Sigmoid colon (tissue), 4 donors: ENCODE results near the gene DPM1.

Experiments used
- CTCF ChIP-seq, 4 experiments: fragments of 450-650 bp in 3 of 4; fragments of 200-600 bp in 1 of 4; IDR thresholded peaks; one replicate each; pipeline ENCODE4 v1.5.1; 2016 to 2019; ENCODE audit warnings: antibody characterized with exemption in 4 of 4, mild to moderate bottlenecking in 3 of 4, moderate library complexity in 2 of 4
- EP300 ChIP-seq, 4 donors: sonication (generic); formaldehyde crosslinking; IDR thresholded peaks; one replicate each; pipeline ENCODE4 v1.6.1; 2017; ENCODE audit warnings: antibody characterized with exemption in 4 of 4

- TF ChIP-seq EP300 (IDR thresholded peaks at IDR 0.05) (no peak), CTCF (IDR thresholded peaks at IDR 0.05) (no peak)
These were observed 17.5 kb upstream of the DPM1 start for GRCh38 chr20:50975701-50976330.
